22Rv1 (cell line): ENCODE measurements around the gene CD52.

Experiments
- CTCF ChIP-seq: fragments of 450-650 bp; IDR thresholded peaks from 2 replicates; pipeline ENCODE4 v1.5.1; 2017; ENCODE audit warnings: mild to moderate bottlenecking
- ZFX ChIP-seq: fragments of 450-650 bp; IDR thresholded peaks from 2 replicates; pipeline ENCODE4 v1.6.1; 2017; ENCODE audit warnings: antibody characterized with exemption, borderline replicate concordance

GRCh38 chr1:26306290-26307229 is 11.2 kb upstream of the CD52 start, which contains the start of gene UBXN11:
- TF ChIP-seq CTCF (no peak), ZFX (no peak)
